HG02943 (cell line): ENCODE data around the gene BOLA1.
A peak's percentile ranks its signal among the peaks of the same experiment; 100 is the strongest.
"Not testable (repeated sequence)": the region's sequence is repeated elsewhere in the genome, so short reads cannot be mapped to it uniquely, and the experiment has no call there.

ENCODE experiments used
- ATAC-seq: cut with Tn5 transposase; IDR thresholded peaks from one replicate; pipeline ENCODE4 v1.9.1; 2021; ENCODE audit warnings: mild to moderate bottlenecking, low read depth, moderate library complexity; ENCODE audit not compliant: unreplicated experiment

The BOLA1 gene

DNA sequence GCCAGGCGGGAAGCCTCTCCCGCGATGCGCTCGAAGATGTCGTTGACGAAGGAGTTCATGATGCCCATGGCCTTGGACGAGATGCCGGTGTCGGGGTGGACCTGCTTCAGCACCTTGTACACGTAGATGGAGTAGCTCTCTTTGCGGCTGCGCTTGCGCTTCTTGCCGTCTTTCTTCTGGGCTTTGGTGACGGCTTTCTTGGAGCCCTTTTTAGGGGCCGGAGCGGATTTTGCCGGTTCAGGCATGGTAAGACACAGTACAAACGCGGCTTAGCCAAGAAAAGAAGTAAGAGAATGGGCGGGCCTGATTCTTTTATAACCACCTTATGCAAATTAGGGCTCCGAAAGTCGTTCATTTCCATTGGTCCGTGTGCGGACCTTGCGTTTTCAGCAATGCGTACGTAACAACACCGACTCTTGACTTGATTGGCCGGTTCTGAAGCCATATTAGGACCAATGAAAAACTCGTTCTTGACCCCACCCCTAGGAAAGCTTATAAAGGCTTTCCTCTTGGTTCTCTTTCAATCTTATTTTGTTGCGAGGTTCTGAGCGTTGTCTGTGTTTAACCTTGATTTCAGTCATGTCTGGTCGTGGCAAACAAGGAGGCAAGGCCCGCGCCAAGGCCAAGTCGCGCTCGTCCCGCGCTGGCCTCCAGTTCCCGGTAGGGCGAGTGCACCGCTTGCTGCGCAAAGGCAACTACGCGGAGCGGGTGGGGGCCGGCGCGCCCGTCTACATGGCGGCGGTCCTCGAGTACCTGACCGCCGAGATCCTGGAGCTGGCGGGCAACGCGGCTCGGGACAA lies 12.8 kb upstream of the BOLA1 start:
- ATAC-seq = peak; percentile 53

DNA sequence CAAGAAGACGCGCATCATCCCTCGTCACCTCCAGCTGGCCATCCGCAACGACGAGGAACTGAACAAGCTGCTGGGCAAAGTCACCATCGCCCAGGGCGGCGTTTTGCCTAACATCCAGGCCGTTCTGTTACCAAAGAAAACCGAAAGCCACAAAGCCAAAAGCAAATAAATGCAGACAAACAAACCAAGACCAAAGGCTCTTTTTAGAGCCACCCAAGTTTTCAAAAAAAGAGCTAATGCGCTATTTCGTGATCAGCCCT lies 12.2 kb upstream of the BOLA1 start:
- ATAC-seq = not testable (repeated sequence)

GRCh38 chr1:149887456-149888246 lies 11.7 kb upstream of the BOLA1 start:
- ATAC-seq = peak; percentile 40

DNA sequence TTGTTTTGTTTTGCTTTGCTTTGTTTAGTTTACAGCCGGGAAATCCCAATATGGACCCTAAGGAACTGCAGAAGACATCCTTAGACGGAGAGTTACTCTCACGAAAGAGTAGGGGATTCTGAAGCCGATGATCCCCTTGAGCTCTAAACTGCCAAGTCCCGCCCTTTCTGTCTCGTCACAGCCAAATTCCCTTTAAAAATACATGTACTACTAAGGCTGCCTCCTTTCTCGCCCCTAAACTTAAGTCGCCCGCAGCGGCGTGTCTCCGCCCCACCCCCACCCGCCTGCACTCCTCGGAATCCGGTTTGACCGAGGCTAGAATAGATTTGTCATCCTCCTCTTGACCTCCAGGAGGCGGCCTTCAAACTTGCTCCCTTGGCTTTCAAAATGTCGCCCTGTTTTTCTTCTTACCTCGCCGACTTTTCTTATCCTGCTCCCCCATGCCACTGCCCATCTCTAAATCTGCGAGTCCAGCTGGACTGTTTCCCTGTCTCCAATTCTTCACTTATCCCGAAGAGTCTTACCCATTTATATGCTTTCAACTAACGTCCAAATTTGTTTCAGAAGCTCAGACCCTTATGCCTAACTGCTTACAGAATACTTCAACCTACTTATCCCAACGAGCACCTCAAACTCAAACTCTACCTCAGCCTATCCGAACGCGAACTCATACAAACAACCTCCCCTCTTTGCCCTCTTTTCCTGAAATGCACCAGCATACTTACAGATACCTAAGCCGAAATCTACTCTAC lies 10.9 kb upstream of the BOLA1 start:
- peak; percentile 21 for ATAC-seq

DNA sequence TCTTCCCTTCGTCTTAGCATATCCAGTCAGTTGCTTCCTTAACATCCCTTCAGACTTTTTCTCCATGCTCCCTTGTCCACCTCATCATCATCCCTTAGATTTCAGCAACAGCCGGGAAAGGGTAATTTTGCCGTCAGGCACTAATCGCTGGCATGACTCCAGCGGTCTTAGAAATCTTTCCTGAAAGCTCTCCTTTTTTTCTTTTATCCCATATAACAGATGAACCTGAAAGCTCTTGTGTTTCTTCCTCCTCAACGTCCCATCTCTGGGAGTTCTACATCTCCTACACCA lies 10.4 kb upstream of the BOLA1 start:
- ATAC-seq = no peak

DNA sequence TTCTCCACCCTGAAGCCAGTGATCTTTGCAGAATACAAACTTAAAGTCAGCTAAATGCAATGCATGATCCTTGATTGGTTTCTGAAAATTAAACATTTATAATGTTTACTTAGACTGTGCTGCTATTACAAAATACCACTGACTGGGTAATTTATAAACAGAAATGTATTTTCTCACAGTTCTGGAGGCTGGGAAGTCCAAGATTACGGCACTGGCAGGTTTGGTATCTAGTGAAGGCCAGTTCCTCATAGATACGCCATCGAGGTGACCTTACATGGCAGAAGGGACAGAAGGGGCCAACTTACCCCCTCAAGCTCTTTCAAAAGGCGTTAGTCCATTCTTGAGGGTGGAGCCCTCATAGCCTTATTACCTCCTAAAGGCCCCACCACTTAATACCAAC lies 2.8 kb upstream of the BOLA1 start:
- no peak for ATAC-seq

DNA sequence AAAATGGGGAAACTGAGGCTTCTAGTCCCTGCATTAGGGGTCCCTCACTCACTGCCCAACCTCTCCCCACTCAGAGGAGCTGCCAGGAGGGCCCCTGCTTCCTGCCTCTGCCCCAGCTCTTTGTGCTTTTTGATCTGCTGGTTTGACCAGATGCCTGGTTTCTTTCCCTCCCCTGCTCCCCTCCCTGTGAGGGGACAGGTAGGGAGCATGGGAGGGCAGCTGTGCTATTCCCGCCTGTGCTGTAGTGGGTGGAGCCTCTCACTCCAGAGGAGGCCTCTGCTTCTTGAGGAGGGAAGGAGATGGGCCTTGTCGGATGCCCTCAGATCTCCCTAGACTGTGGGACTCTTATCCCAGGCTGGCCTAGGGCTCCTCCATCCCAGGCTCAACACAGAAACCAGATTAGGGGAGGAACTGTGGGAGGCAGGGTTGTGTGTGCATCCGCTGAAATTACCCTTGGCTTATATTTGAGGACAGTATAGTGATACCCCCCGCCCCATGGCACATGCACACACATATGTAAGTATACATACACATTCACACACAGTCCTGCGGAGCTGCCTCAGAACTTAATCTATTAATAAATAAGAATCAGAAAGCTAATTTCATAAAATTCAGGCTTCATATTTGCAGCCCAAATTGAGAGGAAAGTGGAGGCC lies 4.6 kb downstream of the BOLA1 start:
- ATAC-seq = no peak

- ATAC-seq = no peak
Measured at GRCh38 chr1:149906570-149907075, 7.3 kb downstream of the BOLA1 start.

- ATAC-seq = no peak
Measured at GRCh38 chr1:149914545-149914944, 15.2 kb downstream of the BOLA1 start.

DNA sequence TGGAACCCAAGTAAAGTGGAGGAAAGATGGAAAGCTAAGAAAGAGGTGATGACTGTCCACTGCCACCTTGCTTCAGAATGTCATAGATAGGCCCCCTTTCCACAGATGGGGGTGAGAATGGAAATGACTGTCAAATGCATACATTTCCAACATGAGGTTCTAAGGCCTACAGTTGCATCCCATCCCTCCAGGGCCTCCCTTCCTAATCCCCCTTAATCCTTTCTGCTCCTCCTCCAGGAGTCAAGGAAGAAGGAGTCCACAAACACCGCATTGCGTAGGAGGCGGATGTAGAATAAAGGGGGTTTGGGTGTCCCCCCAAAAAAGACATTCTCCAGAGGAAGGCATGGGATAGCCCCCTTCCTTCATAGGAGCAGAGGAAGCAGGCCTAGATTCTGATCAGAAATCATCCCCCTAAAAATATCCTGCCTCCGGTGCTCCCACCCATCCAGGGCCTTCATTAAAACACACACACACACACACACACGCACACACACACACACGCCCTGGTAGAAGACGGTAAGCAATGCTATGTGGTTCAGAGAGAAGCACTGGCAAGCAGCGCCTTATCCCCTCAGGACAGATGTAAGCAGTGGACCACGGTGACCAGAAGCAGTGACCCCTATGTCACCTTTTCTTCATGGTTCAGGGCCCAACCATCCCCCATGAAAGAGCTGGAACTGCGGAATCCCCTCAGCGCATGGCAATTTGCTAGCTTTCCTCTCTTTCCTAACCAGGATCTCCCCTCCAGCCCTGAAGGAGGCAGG lies 16.2 kb downstream of the BOLA1 start:
- no peak for ATAC-seq

- ATAC-seq = no peak
Measured at GRCh38 chr1:149916193-149916897, 17.0 kb downstream of the BOLA1 start.

DNA sequence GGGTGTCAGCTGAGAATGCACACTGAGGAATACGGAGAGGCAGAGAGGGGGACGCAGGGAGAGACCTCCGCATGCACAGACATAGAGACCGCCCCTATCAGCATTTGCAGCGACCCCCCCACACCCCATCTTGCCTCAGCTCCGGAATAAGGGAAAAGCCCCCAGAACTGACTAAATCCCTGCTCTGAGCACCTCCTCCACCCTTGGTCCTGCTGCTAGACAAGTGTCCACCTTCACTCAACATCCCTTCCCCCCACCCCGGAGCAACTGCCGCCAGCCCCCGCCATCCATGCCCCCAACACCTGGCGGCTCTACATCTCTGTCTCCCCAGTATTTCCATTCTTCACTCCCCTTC lies 17.5 kb downstream of the BOLA1 start:
- no peak for ATAC-seq

- ATAC-seq = no peak
Measured at GRCh38 chr1:149917571-149918144, 18.3 kb downstream of the BOLA1 start, which contains the start of gene SV2A. Gene SV2A (minus strand): TSS chr1:149917844. CDS start chr1:149913840, 4,004 bp downstream.

- ATAC-seq = no peak
Measured at GRCh38 chr1:149923626-149924025, 24.3 kb downstream of the BOLA1 start.

GRCh38 chr1:149925345-149925744 lies 26.0 kb downstream of the BOLA1 start:
- ATAC-seq = no peak

DNA sequence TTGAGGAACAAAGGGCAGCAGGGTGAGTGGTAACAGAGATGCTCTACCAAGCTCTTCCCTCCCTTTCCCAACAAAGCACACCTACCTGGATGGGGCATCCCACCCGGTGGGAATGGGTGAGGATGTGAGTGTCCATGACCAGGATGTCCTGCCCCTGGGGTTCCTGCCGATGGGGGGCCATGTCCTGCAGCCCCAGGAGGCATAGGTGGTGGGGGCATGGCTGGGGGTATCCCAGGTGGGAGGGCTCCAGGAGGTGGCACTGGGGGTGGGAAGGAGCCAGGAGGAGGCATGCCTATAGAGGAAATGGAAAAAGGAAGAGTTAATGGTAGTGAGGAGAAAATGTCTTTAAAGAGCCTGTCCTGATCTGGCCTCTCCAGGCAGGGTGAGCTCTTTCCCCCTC lies 26.4 kb downstream of the BOLA1 start:
- ATAC-seq = no peak

DNA sequence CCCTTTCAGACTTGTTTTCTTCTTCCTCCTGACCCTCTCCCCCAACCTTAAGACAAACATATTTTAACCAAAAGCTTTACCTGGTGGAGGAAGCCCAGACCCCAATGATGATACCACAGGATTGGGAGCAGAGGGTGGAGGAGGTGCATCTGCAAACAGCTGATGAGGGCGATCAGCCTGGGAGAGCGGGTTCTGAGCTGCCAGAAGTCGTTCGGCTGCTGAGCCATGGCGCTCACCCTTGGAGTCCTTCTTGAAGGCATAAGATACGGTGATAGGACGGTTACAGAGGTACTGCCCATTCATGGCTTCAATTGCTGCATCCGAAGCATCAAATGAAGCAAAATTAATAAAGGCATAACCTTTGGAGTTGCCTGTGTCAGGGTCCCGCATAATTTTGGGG lies 26.9 kb downstream of the BOLA1 start:
- ATAC-seq = no peak

DNA sequence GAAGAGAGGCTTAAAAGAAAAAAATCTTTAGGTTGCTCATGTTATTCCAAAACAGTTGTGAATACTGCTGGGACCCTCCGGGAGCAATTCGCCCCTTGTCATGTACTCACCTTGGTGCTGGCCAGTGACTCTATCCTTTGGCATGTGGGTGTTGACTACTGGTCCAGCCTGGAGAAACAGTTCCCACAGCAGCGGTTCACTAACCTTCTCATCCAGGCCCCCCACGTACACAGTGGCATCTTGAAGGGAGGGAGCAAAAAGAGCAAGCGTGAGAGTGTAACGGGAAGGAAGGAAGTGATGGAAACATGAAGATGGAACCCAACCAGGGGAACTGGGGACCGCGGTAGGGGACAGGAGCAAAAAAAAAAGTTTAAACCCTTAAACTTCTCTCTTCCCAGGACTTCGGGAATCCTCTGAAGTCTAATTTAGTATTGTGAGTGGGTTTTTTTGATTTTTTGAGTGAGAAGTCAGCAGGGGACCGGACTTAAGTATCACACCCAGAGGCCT lies 27.7 kb downstream of the BOLA1 start:
- no peak for ATAC-seq
